Loucy (cell line): ENCODE measurements around the gene ROBO2.

Experiments
- CTCF ChIP-seq: fragments of 200-600 bp; sonication (generic); conservative IDR thresholded peaks from 2 replicates; pipeline ENCODE4 v1.5.1; 2014; ENCODE audit warnings: mild to moderate bottlenecking, antibody characterized with exemption, low read length
- EZH2phosphoT487 ChIP-seq: fragments of 200-600 bp; IDR thresholded peaks from 2 replicates; pipeline ENCODE4 v1.6.1; 2018; ENCODE audit warnings: antibody characterized with exemption, mild to moderate bottlenecking, moderate library complexity, borderline replicate concordance

- TF ChIP-seq CTCF (no peak), EZH2phosphoT487 (no peak)
Observed at GRCh38 chr3:77536038-77536775, 496.3 kb downstream of the ROBO2 start.
